Epithelial cell of prostate (primary cell): ENCODE measurements around the gene SPC25.

Experiments used
- DNase-seq: peaks from one replicate; pipeline ENCODE4 v3.0.0-alpha.2; 2011; ENCODE audit warnings: low read depth, low spot score
- H3K27ac ChIP-seq: fragments of 450-650 bp; 2 replicates; pipeline ENCODE4 v1.5.1; 2017; ENCODE audit warnings: mild to moderate bottlenecking

The SPC25 gene

DNA sequence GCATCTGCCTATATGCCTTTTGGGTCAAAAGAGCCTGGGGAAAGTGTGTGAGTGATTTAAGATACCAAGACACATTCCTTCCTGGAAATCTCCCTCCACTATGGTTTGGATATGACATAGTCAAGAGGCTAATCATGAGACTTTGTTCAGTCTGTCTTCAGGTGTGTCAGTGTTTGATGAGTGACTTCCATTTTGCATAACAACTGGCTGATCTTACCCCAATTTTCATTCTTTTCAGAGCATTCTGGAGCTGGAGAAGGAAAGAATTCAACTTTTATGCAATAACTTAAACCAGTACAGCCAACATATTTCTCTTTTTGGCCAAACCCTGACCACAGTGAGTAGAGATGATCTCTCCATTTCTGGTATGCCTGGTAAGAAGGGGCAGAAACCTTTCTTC, 39.4 kb downstream of the SPC25 start:
- no peak for DNase-seq
- H3K27ac ChIP-seq, result no peak overlapping the region

- no peak for DNase-seq
- no peak overlapping the region for H3K27ac ChIP-seq
Measured at GRCh38 chr2:168849610-168850009, 40.6 kb downstream of the SPC25 start.

DNA sequence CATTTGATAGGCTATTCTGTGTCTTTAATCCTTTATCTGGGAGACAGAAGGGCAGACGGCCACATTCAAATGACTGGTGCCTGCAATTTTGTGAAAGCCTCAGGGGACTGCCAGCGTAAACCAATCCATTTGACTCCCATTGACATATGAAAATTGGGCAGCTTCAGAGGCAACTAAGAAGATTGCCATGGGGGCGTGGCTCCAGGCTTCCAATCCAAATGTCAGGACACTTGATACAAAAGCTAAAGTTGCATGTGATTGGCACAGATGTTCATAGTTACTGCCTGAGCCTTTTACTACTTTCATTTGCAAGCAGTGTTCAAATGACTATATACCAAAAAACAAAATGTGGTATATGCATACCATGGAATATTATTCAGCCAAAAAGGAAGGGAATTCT, 42.0 kb downstream of the SPC25 start:
- DNase-seq, result no peak

DNA sequence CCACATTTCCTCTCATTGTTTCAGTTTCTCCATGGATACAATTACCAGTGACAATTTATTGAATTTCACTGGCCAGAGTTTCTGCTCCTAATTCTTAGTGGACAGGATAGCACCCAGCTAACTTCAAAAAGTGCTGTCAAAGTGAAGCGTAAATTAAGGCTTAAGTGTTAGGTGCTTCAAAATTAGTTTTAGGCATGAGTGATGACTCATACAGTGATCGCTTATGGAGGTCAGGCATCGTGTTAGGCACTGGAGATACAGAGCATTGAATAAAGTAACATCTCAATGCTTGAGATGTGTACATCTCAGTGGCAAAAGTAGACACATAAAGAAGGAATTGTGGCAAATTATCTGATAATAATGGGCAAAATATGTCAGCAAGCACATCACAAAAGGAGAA, 47.0 kb downstream of the SPC25 start:
- DNase-seq, result no peak
- no peak overlapping the region for H3K27ac ChIP-seq

More for the DNA sequence above, 42.0 kb downstream of the SPC25 start:
- no peak overlapping the region for H3K27ac ChIP-seq

DNA sequence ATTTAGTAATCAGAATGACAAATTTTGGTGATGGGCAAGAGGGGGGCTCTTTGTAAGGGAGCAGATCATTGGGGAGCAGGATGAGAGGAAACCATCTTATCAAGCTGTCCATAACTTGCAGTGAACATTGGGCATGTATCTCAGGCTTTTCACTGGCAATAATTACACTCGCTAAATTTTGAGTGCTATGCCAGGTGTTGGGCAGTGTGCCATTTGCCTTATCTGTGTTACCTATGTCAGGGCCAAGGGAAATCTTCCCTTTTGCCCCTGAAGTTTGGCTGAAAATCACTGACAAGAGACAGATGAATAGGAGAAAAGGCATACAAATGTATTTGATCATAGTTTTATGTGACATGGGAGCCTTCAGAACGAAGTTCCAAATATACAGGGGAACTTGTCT, 48.8 kb downstream of the SPC25 start:
- no peak for DNase-seq

GRCh38 chr2:168835969-168836368, 54.3 kb downstream of the SPC25 start:
- DNase-seq, result no peak
- H3K27ac ChIP-seq, result no peak overlapping the region

More for the DNA sequence above, 48.8 kb downstream of the SPC25 start:
- no peak overlapping the region for H3K27ac ChIP-seq

- no peak overlapping the region for H3K27ac ChIP-seq
- DNase-seq, result no peak
Measured at GRCh38 chr2:168831662-168832061, 58.6 kb downstream of the SPC25 start.

- DNase-seq, result no peak
- H3K27ac ChIP-seq, result no peak overlapping the region
Measured at GRCh38 chr2:168830958-168831357, 59.3 kb downstream of the SPC25 start.

DNA sequence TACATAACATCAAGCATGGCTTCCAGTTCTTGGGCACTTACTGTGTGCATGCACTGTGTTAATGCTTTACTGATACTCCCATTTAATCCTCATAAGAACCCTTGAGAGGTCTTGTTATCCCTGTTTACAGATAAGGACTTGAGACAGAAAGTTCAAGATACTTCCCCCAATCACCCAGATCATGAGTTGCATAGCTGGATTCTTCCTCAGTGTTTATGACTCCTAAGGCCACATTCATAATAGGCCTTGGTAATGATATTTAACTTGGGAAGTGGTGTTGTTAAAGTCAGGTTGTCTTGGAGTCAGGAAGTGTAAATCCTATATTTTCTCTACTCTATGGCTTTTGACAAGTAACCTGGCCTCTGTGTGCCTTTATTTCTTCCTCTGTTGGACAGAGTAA, 65.1 kb downstream of the SPC25 start:
- DNase-seq, result no peak
- no peak overlapping the region for H3K27ac ChIP-seq

GRCh38 chr2:168821992-168822391, 68.2 kb downstream of the SPC25 start:
- H3K27ac ChIP-seq, result no peak overlapping the region
- DNase-seq, result no peak

GRCh38 chr2:168821577-168821976, 68.7 kb downstream of the SPC25 start:
- H3K27ac ChIP-seq, result no peak overlapping the region
- DNase-seq, result no peak
